Measurements from ENCODE around the gene PHLDA3. TPM values are rescaled to one million over a fixed set of nuclear protein-coding genes. Genes with fewer than 3 reads are reported as not detected.

The PHLDA3 gene
- total and polyA plus RNA-seq, 2 of the 13 experiments (the other 11 are each of a cell fraction or from before 2014, with no cell fraction given) = 16.7 to 33.6 TPM

DNA sequence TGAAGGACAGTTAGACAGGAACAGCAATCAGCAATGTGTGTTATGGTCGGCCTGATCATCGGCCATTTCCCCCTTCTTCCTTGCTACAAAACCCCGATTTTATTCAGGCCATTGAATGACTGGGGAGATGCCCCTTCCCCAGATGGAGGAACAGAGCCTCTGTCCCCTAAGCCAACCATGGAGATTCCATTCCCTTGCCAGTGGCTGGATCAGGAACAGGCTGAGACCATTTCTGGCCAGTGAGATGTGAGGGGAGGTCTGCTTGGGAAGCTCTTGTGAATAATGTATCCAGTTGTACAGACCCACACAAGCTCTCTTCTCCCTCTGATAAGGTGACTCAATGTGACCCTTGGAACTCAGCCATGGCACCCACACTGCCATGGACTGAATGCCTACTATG is 30.2 kb upstream of the PHLDA3 start:
- POLR2A ChIA-PET = no interaction called here
- WGBS (ENCODE audit: low lambda C conversion rate) = 97% methylated on average over 3 of the region's 3 CpGs
- Histone ChIP-seq H3K9ac (ENCODE audit: insufficient read depth, low read depth, low read length) (no peak overlapping the region), H3K9me3 (ENCODE audit: low read length) (no peaks in the 10 kb centered on the region), H3K27me3 (ENCODE audit: control insufficient read depth in 1 of 2, insufficient read depth in 2 of 2, low read length in 2 of 2) (no peaks in the 10 kb centered on the region), H3K4me1 (ENCODE audit: insufficient read depth, low read length) (peaks cover 87% of the 10 kb centered on the region), H4K20me1 (ENCODE audit: insufficient read depth, low read length) (no peaks in the 10 kb centered on the region), H3K27ac (ENCODE audit: extremely low read length, insufficient read depth, low read length) (no peak overlapping the region), H3K79me2 (ENCODE audit: insufficient read depth, low read length) (no peaks in the 10 kb centered on the region), H2AFZ (ENCODE audit: low read length) (no peak overlapping the region), H3K36me3 (replicated peaks in 1 of 2; ENCODE audit: control insufficient read depth in 1 of 2, insufficient read depth in 2 of 2, low read length in 2 of 2) (no peaks in the 10 kb centered on the region), H3K4me3 (replicated peaks in 1 of 3; ENCODE audit: insufficient read depth in 1 of 3, low read depth in 2 of 3, low read length in 3 of 3) (no peak overlapping the region), H3K4me2 (ENCODE audit: low read depth, low read length) (no peak overlapping the region)
- CTCF ChIA-PET (ENCODE audit: low intra/inter-chr PET ratio, low total read pairs) = no interaction called here
- in situ Hi-C loops (cut with HindIII; ENCODE audit: extremely low pct_ligation_motif_present, low pct_unique_long_range_greater_than_20kb) (no loop called here), intact Hi-C loops (cut with micrococcal nuclease; ENCODE audit: unreplicated experiment) (no loop called here)
- ATAC-seq (no peak), DNase-seq (ENCODE audit: low spot score) (no peak), FAIRE-seq (no peak)
- no TSS peak for BruUV-seq (replicated peaks)
- TF ChIP-seq ZUFSP (CRISPR knock-in tag; IDR thresholded peaks at IDR 0.05; ENCODE audit: borderline replicate concordance) = no peak
- no peak for TF ChIP-seq HNRNPL (IDR thresholded peaks at IDR 0.05; ENCODE audit: low read depth, low read length)
- no peak for TF ChIP-seq RBM22 (optimal IDR thresholded peaks at IDR 0.05; ENCODE audit: low read length)
- TF ChIP-seq KAT8 (CRISPR knock-in tag; IDR thresholded peaks at IDR 0.05) = no peak
- no peak for TF ChIP-seq ZNF44 (CRISPR knock-in tag; IDR thresholded peaks at IDR 0.05)
- TF ChIP-seq ZNF205 (CRISPR knock-in tag; IDR thresholded peaks at IDR 0.05) = no peak

- no peak overlapping the region for H2AFZ ChIP-seq (ENCODE audit: low read length)
- POLR2A ChIA-PET = interaction anchor here (1.6 kb wide), 1 partner anchor 9 kb away, joined by 4 read pairs; the partner anchor contains the start of gene CSRP1
- FAIRE-seq (no peak), DNase-seq (ENCODE audit: low spot score) (no peak), ATAC-seq (no peak)
- no peak overlapping the region for H3K4me2 ChIP-seq (ENCODE audit: low read depth, low read length)
- peaks cover 87% of the 10 kb centered on the region for H3K4me1 ChIP-seq (ENCODE audit: insufficient read depth, low read length)
- H3K4me3 ChIP-seq (replicated peaks in 1 of 3; ENCODE audit: insufficient read depth in 1 of 3, low read depth in 2 of 3, low read length in 3 of 3) = no peak overlapping the region
- peaks cover 0 to 1% of the 10 kb centered on the region in 2 experiments; a peak in 1 of 5 replicates for H3K36me3 ChIP-seq (replicated peaks in 1 of 2; ENCODE audit: control insufficient read depth in 1 of 2, insufficient read depth in 2 of 2, low read length in 2 of 2)
- CTCF ChIA-PET (ENCODE audit: low intra/inter-chr PET ratio, low total read pairs) = no interaction called here
- H3K27ac ChIP-seq (ENCODE audit: extremely low read length, insufficient read depth, low read length) = no peak overlapping the region
- in situ Hi-C loops (cut with HindIII; ENCODE audit: extremely low pct_ligation_motif_present, low pct_unique_long_range_greater_than_20kb) = no loop called here
- WGBS (ENCODE audit: low lambda C conversion rate) = 96% methylated on average over 8 of the region's 8 CpGs
- no peaks in the 10 kb centered on the region for H3K79me2 ChIP-seq (ENCODE audit: insufficient read depth, low read length)
- no peaks in the 10 kb centered on the region for H3K9me3 ChIP-seq (ENCODE audit: low read length)
- no peaks in the 10 kb centered on the region for H4K20me1 ChIP-seq (ENCODE audit: insufficient read depth, low read length)
- intact Hi-C loops (cut with micrococcal nuclease; ENCODE audit: unreplicated experiment) = no loop called here
- no TSS peak for BruUV-seq (replicated peaks)
- H3K9ac ChIP-seq (ENCODE audit: insufficient read depth, low read depth, low read length) = no peak overlapping the region
- H3K27me3 ChIP-seq (ENCODE audit: control insufficient read depth in 1 of 2, insufficient read depth in 2 of 2, low read length in 2 of 2) = no peaks in the 10 kb centered on the region
- TF ChIP-seq NFE2L1 (CRISPR knock-in tag; IDR thresholded peaks at IDR 0.05; ENCODE audit: borderline replicate concordance) (no peak), ZNF7 (CRISPR knock-in tag; IDR thresholded peaks at IDR 0.05) (no peak), GATAD1 (CRISPR knock-in tag; IDR thresholded peaks at IDR 0.05) (no peak), SNAI1 (CRISPR knock-in tag; IDR thresholded peaks at IDR 0.05; ENCODE audit: borderline replicate concordance) (no peak), ZNF850 (CRISPR knock-in tag; conservative IDR thresholded peaks at IDR 0.05) (no peak), CEBPZ (IDR thresholded peaks at IDR 0.05; ENCODE audit: low read length) (no peak), ZNF12 (CRISPR knock-in tag; IDR thresholded peaks at IDR 0.05) (no peak)
- TF ChIP-seq, protein P1, sequence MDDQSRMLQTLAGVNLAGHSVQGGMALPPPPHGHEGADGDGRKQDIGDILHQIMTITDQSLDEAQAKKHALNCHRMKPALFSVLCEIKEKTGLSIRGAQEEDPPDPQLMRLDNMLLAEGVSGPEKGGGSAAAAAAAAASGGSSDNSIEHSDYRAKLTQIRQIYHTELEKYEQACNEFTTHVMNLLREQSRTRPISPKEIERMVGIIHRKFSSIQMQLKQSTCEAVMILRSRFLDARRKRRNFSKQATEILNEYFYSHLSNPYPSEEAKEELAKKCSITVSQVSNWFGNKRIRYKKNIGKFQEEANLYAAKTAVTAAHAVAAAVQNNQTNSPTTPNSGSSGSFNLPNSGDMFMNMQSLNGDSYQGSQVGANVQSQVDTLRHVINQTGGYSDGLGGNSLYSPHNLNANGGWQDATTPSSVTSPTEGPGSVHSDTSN (CRISPR knock-in tag; IDR thresholded peaks at IDR 0.05; ENCODE audit: borderline replicate concordance) = no peak
Observed at GRCh38 chr1:201498621-201499020, 29.6 kb upstream of the PHLDA3 start.
